Activated T-cell treated with anti-CD3 and anti-CD28 coated beads, Interleukin-2, amount 50 U/mL, for 4 hours (primary cell): ENCODE measurements around the gene ASAP2. TPM values are rescaled to one million over a fixed set of nuclear protein-coding genes. Genes with fewer than 3 reads are reported as not detected.

Experiments used
- total RNA-seq, 3 donors: library from RNA; stranded (reverse); gene quantifications; one replicate each; pipeline ENCODE4 v1.2.1, GENCODE V29; 2021

ASAP2 gene
- total RNA-seq, 3 donors from 2014 or later = 0.13 to 0.22 (median 0.20) TPM

Other genes with a start within 250 kb of the ASAP2 start
- gene MBOAT2, start 203.1 kb upstream of the ASAP2 start, total RNA-seq = under 1 TPM; 0.74 to 0.99 (median 0.95) TPM
- gene ITGB1BP1, start 216.7 kb downstream of the ASAP2 start, total RNA-seq = 100 to 1,000 TPM in 2 of 3 donors, 10 to 100 TPM in 1; 90.2 to 137 (median 119) TPM
- gene CPSF3, start 216.8 kb downstream of the ASAP2 start, total RNA-seq = 10 to 100 TPM; 61.8 to 66.6 (median 63.5) TPM